ENCODE results near the gene GET3. TPM values are rescaled to one million over a fixed set of nuclear protein-coding genes. Genes with fewer than 3 reads are reported as not detected.

The GET3 gene
- total RNA-seq, 1 donor from 2014 or later, result 58.4 TPM

Small RNA genes within 50 kb of the gene (microRNA-seq; reads per million reads assigned to microRNA genes)
- not detected for gene MIR5684

Other genes starting within 250 kb of the GET3 start
- gene ZNF564, start 186.0 kb upstream of the GET3 start, total RNA-seq, result 9.3 TPM
- gene ZNF490, start 126.7 kb upstream of the GET3 start, total RNA-seq, result 5.1 TPM
- 14.8 TPM for gene ZNF791, start 126.6 kb upstream of the GET3 start, total RNA-seq
- 20.6 TPM for gene MAN2B1, start 70.8 kb upstream of the GET3 start, total RNA-seq
- gene WDR83, start 70.7 kb upstream of the GET3 start, total RNA-seq, result 10.0 TPM
- 49.0 TPM for gene DHPS, start 55.6 kb upstream of the GET3 start, total RNA-seq
- not detected for gene GNG14, start 49.5 kb upstream of the GET3 start, total RNA-seq
- gene FBXW9, start 40.9 kb upstream of the GET3 start, total RNA-seq, result 2.2 TPM
- 50.4 TPM for gene TNPO2, start 13.6 kb upstream of the GET3 start, total RNA-seq
- gene TRIR, start 2.8 kb upstream of the GET3 start, total RNA-seq, result 111 TPM
- not detected for gene BEST2, start 14.3 kb downstream of the GET3 start, total RNA-seq
- 101 TPM for gene HOOK2, start 38.1 kb downstream of the GET3 start, total RNA-seq
- gene JUNB, start 54.0 kb downstream of the GET3 start, total RNA-seq, result 97.7 TPM
- gene PRDX2, start 64.3 kb downstream of the GET3 start, total RNA-seq, result 595 TPM
- 0.94 TPM for gene THSD8, start 64.6 kb downstream of the GET3 start, total RNA-seq
- gene RNASEH2A, start 69.1 kb downstream of the GET3 start, total RNA-seq, result 4.4 TPM
- gene RTBDN, start 97.1 kb downstream of the GET3 start, total RNA-seq, result not detected
- 0.65 TPM for gene MAST1, start 101.0 kb downstream of the GET3 start, total RNA-seq
- gene DNASE2, start 144.0 kb downstream of the GET3 start, total RNA-seq, result 21.3 TPM
- gene KLF1, start 149.7 kb downstream of the GET3 start, total RNA-seq, result 0.38 TPM
- gene GCDH, start 153.7 kb downstream of the GET3 start, total RNA-seq, result 33.2 TPM
- gene SYCE2, start 181.8 kb downstream of the GET3 start, total RNA-seq, result not detected
- gene FARSA, start 196.2 kb downstream of the GET3 start, total RNA-seq, result 36.3 TPM
- gene CALR, start 201.1 kb downstream of the GET3 start, total RNA-seq, result 412 TPM
- gene RAD23A, start 208.4 kb downstream of the GET3 start, total RNA-seq, result 143 TPM
- 23.5 TPM for gene GADD45GIP1, start 219.7 kb downstream of the GET3 start, total RNA-seq
- gene DAND5, start 232.1 kb downstream of the GET3 start, total RNA-seq, result 11.4 TPM